Gastrocnemius medialis (tissue), 4 donors: ENCODE data around the gene ACO1. TPM values are rescaled to one million over a fixed set of nuclear protein-coding genes. Genes with fewer than 3 reads are reported as not detected.

Source experiments
- ATAC-seq, 2 donors: fragments of 150-250 bp; one replicate each; pipeline ENCODE4 v1.9.1; 2016
- DNase-seq, 2 donors: peaks; one replicate each; pipeline ENCODE4 v3.0.0-alpha.2; 2019
- H3K27ac ChIP-seq, 4 donors: fragments of 200-600 bp; sonication (generic); 1 replicate in 1 of 4; 2 replicates in 3 of 4; pipeline ENCODE4 v1.5.1; 2016 to 2018; ENCODE audit warnings: mild to moderate bottlenecking in 2 of 4, moderate library complexity in 1 of 4
- H3K27me3 ChIP-seq, 3 donors: fragments of 200-600 bp; sonication (generic) in 2 of 3; 1 replicate in 1 of 3; 2 replicates in 2 of 3; pipeline versions ENCODE4 v1.5.1 to v1.6.0; 2016 to 2019; ENCODE audit warnings: mild to moderate bottlenecking in 1 of 3, moderate library complexity in 1 of 3
- H3K36me3 ChIP-seq, 2 donors: fragments of 200-600 bp; sonication (generic) in 1 of 2; one replicate each; pipeline ENCODE4 v1.5.1; 2017 to 2018
- H3K4me1 ChIP-seq, 2 donors: fragments of 200-600 bp; sonication (generic) in 1 of 2; one replicate each; pipeline ENCODE4 v1.5.1; 2016 to 2017; ENCODE audit warnings: mild to moderate bottlenecking in 2 of 2
- H3K4me3 ChIP-seq, 4 donors: fragments of 200-600 bp; sonication (generic) in 3 of 4; 1 replicate in 1 of 4; 2 replicates in 3 of 4; pipeline ENCODE4 v1.5.1; 2016 to 2019; ENCODE audit warnings: mild to moderate bottlenecking in 2 of 4
- H3K9me3 ChIP-seq, 3 donors: fragments of 200-600 bp; sonication (generic) in 2 of 3; 1 replicate in 1 of 3; 2 replicates in 2 of 3; pipeline ENCODE4 v1.5.1; 2016 to 2019
- CTCF ChIP-seq, 5 experiments: fragments of 450-650 bp in 3 of 5; fragments of 200-600 bp in 2 of 5; sonication (generic) in 2 of 5; IDR thresholded peaks in 4 of 5; conservative IDR thresholded peaks in 1 of 5; 1 replicate in 4 of 5; 2 replicates in 1 of 5; pipeline ENCODE4 v1.5.1; 2016 to 2019; ENCODE audit warnings: antibody characterized with exemption in 5 of 5, mild to moderate bottlenecking in 3 of 5, moderate library complexity in 3 of 5
- POLR2A ChIP-seq, 2 donors: fragments of 450-650 bp; IDR thresholded peaks; one replicate each; pipeline ENCODE4 v1.6.1; 2017; ENCODE audit warnings: antibody characterized with exemption in 2 of 2, mild to moderate bottlenecking in 2 of 2, moderate library complexity in 2 of 2
- in situ Hi-C, 4 donors: fragments of 200-750 bp; cut with MboI; loops; one replicate each; pipeline versions ENCODE4 v1.15.0 to v1.8.0; 2017; ENCODE audit warnings: low sequenced_read_pairs in 4 of 4
- intact Hi-C: fragments of 100-400 bp; cut with DNase I; formaldehyde crosslinking; loops from one replicate; pipeline ENCODE4 v1.15.1; 2023; ENCODE audit warnings: low total_unique reads
- total RNA-seq, 4 donors: library from RNA; depleted of rRNA; stranded (reverse); fragments of >200 nt; gene quantifications; one replicate each; pipeline versions ENCODE4 v1.1.0 to v1.2.3, GENCODE V29; 2016

The ACO1 gene
- total RNA-seq, 4 donors from 2014 or later, result 28.3 to 35.0 (median 30.3) TPM

GRCh38 chr9:32393911-32394310 is 9.5 kb downstream of the ACO1 start:
- DNase-seq, result no peak
- H3K27ac ChIP-seq, result no peak overlapping the region
- no peaks in the 10 kb centered on the region for H3K9me3 ChIP-seq
- no peak for TF ChIP-seq POLR2A (IDR thresholded peaks at IDR 0.05)
- TF ChIP-seq CTCF (IDR thresholded peaks at IDR 0.05 in 4 of 5, conservative IDR thresholded peaks at IDR 0.05 in 1 of 5), result no peak
- in situ Hi-C loops, result loop anchor here in 1 of 4 donors (25.0 kb wide), 1 partner anchor 768 kb away; the partner anchor contains the start of gene B4GALT1
- no peaks in the 10 kb centered on the region for H3K27me3 ChIP-seq
- peaks cover 5 to 7% of the 10 kb centered on the region in 2 donors for H3K4me1 ChIP-seq
- no peaks in the 10 kb centered on the region for H3K36me3 ChIP-seq
- ATAC-seq, result no peak
- no peak overlapping the region for H3K4me3 ChIP-seq
- intact Hi-C loops, result no loop called here

- Histone ChIP-seq H3K27me3 (no peaks in the 10 kb centered on the region), H3K36me3 (no peaks in the 10 kb centered on the region), H3K27ac (peak overlapping the region in 1 of 4 donors; percentile 34), H3K9me3 (no peaks in the 10 kb centered on the region), H3K4me1 (peaks cover 5 to 11% of the 10 kb centered on the region in 2 donors), H3K4me3 (no peak overlapping the region)
- DNase-seq (no peak), ATAC-seq (no peak)
- in situ Hi-C loops (loop anchor here in 1 of 4 donors (25.0 kb wide), 1 partner anchor 768 kb away; the partner anchor contains the start of gene B4GALT1), intact Hi-C loops (no loop called here)
- TF ChIP-seq CTCF (IDR thresholded peaks at IDR 0.05 in 4 of 5, conservative IDR thresholded peaks at IDR 0.05 in 1 of 5), result no peak
- no peak for TF ChIP-seq POLR2A (IDR thresholded peaks at IDR 0.05)
These were observed 10.1 kb downstream of the ACO1 start for GRCh38 chr9:32394381-32395049.

- in situ Hi-C loops, result loop anchor here in 1 of 4 donors (25.0 kb wide), 1 partner anchor 767 kb away; the partner anchor contains the start of gene B4GALT1
These were observed 11.2 kb downstream of the ACO1 start for GRCh38 chr9:32395510-32396216.

GRCh38 chr9:32398207-32398606 is 13.8 kb downstream of the ACO1 start:
- no peaks in the 10 kb centered on the region for H3K27me3 ChIP-seq
- no peaks in the 10 kb centered on the region for H3K36me3 ChIP-seq
- intact Hi-C loops, result no loop called here
- no peak overlapping the region for H3K27ac ChIP-seq
- no peak for ATAC-seq
- no peak for DNase-seq
- TF ChIP-seq CTCF (IDR thresholded peaks at IDR 0.05 in 4 of 5, conservative IDR thresholded peaks at IDR 0.05 in 1 of 5) (no peak), POLR2A (IDR thresholded peaks at IDR 0.05) (no peak)
- no peaks in the 10 kb centered on the region for H3K9me3 ChIP-seq
- no peak overlapping the region for H3K4me3 ChIP-seq
- peaks cover 5 to 11% of the 10 kb centered on the region in 2 donors for H3K4me1 ChIP-seq
- in situ Hi-C loops, result loop anchor here in 1 of 4 donors (25.0 kb wide), 1 partner anchor 764 kb away; the partner anchor contains the start of gene B4GALT1

More at GRCh38 chr9:32395510-32396216, 11.2 kb downstream of the ACO1 start:
- intact Hi-C loops, result no loop called here
- Histone ChIP-seq H3K27ac (peak overlapping the region in 3 of 4 donors; percentile 26 to 52 (median 34)), H3K4me1 (peaks cover 5 to 11% of the 10 kb centered on the region in 2 donors), H3K4me3 (no peak overlapping the region), H3K9me3 (no peaks in the 10 kb centered on the region), H3K27me3 (no peaks in the 10 kb centered on the region), H3K36me3 (no peaks in the 10 kb centered on the region)
- TF ChIP-seq CTCF (IDR thresholded peaks at IDR 0.05 in 4 of 5, conservative IDR thresholded peaks at IDR 0.05 in 1 of 5) (no peak), POLR2A (IDR thresholded peaks at IDR 0.05) (no peak)
- ATAC-seq (peak; percentile 73 to 75), DNase-seq (peak; percentile 28 to 63)
